Measurements from ENCODE around the gene ERICH2. TPM values are rescaled to one million over a fixed set of nuclear protein-coding genes. Genes with fewer than 3 reads are reported as not detected.

Gene ERICH2
- total and polyA plus RNA-seq, 2 of the 13 experiments (the other 11 are each of a cell fraction or from before 2014, with no cell fraction given), result not detected

DNA sequence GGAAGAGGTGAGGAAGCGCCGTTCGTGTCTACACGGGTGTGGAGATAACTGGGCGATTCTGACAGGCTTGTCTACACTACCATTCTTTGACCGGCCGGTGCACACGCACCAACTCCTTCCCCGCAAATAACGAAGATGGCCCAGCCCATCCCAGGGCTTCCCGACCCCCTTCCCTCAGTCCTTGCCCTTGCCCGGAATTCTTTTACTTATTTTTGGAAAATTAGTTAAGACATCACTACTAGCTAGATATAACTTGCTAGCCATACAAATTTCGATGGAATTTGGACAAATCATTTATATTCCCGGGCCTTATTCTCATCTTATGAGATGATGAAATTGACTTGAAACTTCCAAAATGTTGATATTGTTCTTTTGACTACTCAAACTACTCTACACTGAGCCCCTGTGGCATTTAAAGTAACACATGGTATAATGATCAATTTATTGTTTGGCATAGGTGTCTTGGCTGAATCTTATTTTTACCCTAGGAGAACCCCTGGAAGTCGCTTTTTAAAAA is 1.3 kb downstream of the ERICH2 start (continued):
- TF ChIP-seq ZFP36L2 (CRISPR knock-in tag; IDR thresholded peaks at IDR 0.05) (no peak), ZNF30 (CRISPR knock-in tag; IDR thresholded peaks at IDR 0.05) (no peak), NRL (CRISPR knock-in tag; IDR thresholded peaks at IDR 0.05; ENCODE audit: borderline replicate concordance) (peak; percentile 2; the same call in 1 of the 2 replicates), ZHX1 (CRISPR knock-in tag; IDR thresholded peaks at IDR 0.05; ENCODE audit: low read depth) (no peak), EED (CRISPR knock-in tag; IDR thresholded peaks at IDR 0.05) (no peak), SP4 (CRISPR knock-in tag; IDR thresholded peaks at IDR 0.05) (no peak; the same call in 1 of the 2 replicates), ZNF207 (IDR thresholded peaks at IDR 0.05; ENCODE audit: borderline replicate concordance) (no peak), HCFC1 (IDR thresholded peaks at IDR 0.05; ENCODE audit: low read depth, low read length) (no peak), ZNF460 (CRISPR knock-in tag; IDR thresholded peaks at IDR 0.05; ENCODE audit: borderline replicate concordance) (no peak), NR2F6 (IDR thresholded peaks at IDR 0.05) (no peak), NR2F6 (CRISPR knock-in tag; IDR thresholded peaks at IDR 0.05) (no peak), ZNF335 (CRISPR knock-in tag; IDR thresholded peaks at IDR 0.05) (no peak), MAFF (IDR thresholded peaks at IDR 0.05; ENCODE audit: low read depth, low read length) (no peak), RERE (CRISPR knock-in tag; IDR thresholded peaks at IDR 0.05; ENCODE audit: low read depth) (no peak), ZNF367 (CRISPR knock-in tag; IDR thresholded peaks at IDR 0.05; ENCODE audit: borderline replicate concordance) (no peak), CREB3 (CRISPR knock-in tag; IDR thresholded peaks at IDR 0.05) (no peak)
- TF ChIP-seq, protein P1, sequence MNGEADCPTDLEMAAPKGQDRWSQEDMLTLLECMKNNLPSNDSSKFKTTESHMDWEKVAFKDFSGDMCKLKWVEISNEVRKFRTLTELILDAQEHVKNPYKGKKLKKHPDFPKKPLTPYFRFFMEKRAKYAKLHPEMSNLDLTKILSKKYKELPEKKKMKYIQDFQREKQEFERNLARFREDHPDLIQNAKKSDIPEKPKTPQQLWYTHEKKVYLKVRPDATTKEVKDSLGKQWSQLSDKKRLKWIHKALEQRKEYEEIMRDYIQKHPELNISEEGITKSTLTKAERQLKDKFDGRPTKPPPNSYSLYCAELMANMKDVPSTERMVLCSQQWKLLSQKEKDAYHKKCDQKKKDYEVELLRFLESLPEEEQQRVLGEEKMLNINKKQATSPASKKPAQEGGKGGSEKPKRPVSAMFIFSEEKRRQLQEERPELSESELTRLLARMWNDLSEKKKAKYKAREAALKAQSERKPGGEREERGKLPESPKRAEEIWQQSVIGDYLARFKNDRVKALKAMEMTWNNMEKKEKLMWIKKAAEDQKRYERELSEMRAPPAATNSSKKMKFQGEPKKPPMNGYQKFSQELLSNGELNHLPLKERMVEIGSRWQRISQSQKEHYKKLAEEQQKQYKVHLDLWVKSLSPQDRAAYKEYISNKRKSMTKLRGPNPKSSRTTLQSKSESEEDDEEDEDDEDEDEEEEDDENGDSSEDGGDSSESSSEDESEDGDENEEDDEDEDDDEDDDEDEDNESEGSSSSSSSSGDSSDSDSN (CRISPR knock-in tag; IDR thresholded peaks at IDR 0.05), result peak; percentile 40; the same call in 1 of the 2 replicates
- TF ChIP-seq, protein P2, sequence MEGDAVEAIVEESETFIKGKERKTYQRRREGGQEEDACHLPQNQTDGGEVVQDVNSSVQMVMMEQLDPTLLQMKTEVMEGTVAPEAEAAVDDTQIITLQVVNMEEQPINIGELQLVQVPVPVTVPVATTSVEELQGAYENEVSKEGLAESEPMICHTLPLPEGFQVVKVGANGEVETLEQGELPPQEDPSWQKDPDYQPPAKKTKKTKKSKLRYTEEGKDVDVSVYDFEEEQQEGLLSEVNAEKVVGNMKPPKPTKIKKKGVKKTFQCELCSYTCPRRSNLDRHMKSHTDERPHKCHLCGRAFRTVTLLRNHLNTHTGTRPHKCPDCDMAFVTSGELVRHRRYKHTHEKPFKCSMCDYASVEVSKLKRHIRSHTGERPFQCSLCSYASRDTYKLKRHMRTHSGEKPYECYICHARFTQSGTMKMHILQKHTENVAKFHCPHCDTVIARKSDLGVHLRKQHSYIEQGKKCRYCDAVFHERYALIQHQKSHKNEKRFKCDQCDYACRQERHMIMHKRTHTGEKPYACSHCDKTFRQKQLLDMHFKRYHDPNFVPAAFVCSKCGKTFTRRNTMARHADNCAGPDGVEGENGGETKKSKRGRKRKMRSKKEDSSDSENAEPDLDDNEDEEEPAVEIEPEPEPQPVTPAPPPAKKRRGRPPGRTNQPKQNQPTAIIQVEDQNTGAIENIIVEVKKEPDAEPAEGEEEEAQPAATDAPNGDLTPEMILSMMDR (CRISPR knock-in tag; IDR thresholded peaks at IDR 0.05), result no peak
